UCSD-AML1 (cell line): ENCODE measurements around the gene CNTNAP2.
"Not testable (repeated sequence)": the region's sequence is repeated elsewhere in the genome, so short reads cannot be mapped to it uniquely, and the experiment has no call there.

Source experiments
- DNase-seq: peaks from one replicate; lab custom pipeline; 2025; ENCODE audit not compliant: unreplicated experiment; lab: John Stamatoyannopoulos, UW

CNTNAP2 gene

GRCh38 chr7:147071536-147071935 lies 954.9 kb downstream of the CNTNAP2 start:
- no peak for DNase-seq

GRCh38 chr7:147078312-147078711 lies 961.7 kb downstream of the CNTNAP2 start:
- DNase-seq, result no peak

- DNase-seq, result no peak
These were observed 962.5 kb downstream of the CNTNAP2 start for GRCh38 chr7:147079083-147079482.

GRCh38 chr7:147079921-147080420 lies 963.4 kb downstream of the CNTNAP2 start:
- DNase-seq, result no peak

GRCh38 chr7:147081117-147081516 lies 964.5 kb downstream of the CNTNAP2 start:
- no peak for DNase-seq

GRCh38 chr7:147089051-147089461 lies 972.5 kb downstream of the CNTNAP2 start:
- no peak for DNase-seq

- no peak for DNase-seq
These were observed 973.0 kb downstream of the CNTNAP2 start for GRCh38 chr7:147089608-147090007.

- DNase-seq, result no peak
These were observed 980.0 kb downstream of the CNTNAP2 start for GRCh38 chr7:147096629-147097028.

- DNase-seq, result no peak
These were observed 986.6 kb downstream of the CNTNAP2 start for GRCh38 chr7:147103224-147103623.

- no peak for DNase-seq
These were observed 990.1 kb downstream of the CNTNAP2 start for GRCh38 chr7:147106746-147107145.

GRCh38 chr7:147114525-147114924 lies 997.9 kb downstream of the CNTNAP2 start:
- DNase-seq, result not testable (repeated sequence)

GRCh38 chr7:147136352-147136751 lies 1019.8 kb downstream of the CNTNAP2 start:
- no peak for DNase-seq

- no peak for DNase-seq
These were observed 1028.6 kb downstream of the CNTNAP2 start for GRCh38 chr7:147145194-147145593.

GRCh38 chr7:147146169-147146568 lies 1029.6 kb downstream of the CNTNAP2 start:
- DNase-seq, result no peak

GRCh38 chr7:147151661-147152060 lies 1035.1 kb downstream of the CNTNAP2 start:
- DNase-seq, result no peak

GRCh38 chr7:147153571-147153970 lies 1037.0 kb downstream of the CNTNAP2 start:
- no peak for DNase-seq

GRCh38 chr7:147161405-147161804 lies 1044.8 kb downstream of the CNTNAP2 start:
- DNase-seq, result no peak

- no peak for DNase-seq
These were observed 1053.9 kb downstream of the CNTNAP2 start for GRCh38 chr7:147170341-147171012.

GRCh38 chr7:147171013-147171391 lies 1054.4 kb downstream of the CNTNAP2 start:
- no peak for DNase-seq

- DNase-seq, result no peak
These were observed 1057.3 kb downstream of the CNTNAP2 start for GRCh38 chr7:147173883-147174282.

GRCh38 chr7:147182874-147183273 lies 1066.3 kb downstream of the CNTNAP2 start:
- DNase-seq, result no peak

- no peak for DNase-seq
These were observed 1066.7 kb downstream of the CNTNAP2 start for GRCh38 chr7:147183276-147183675.

GRCh38 chr7:147188467-147188866 lies 1071.9 kb downstream of the CNTNAP2 start:
- DNase-seq, result no peak
